Activated naive CD4-positive, alpha-beta T cell (primary cell): Measurements from ENCODE around the gene FREM1.

Source experiments
- DNase-seq, 4 experiments: peaks; one replicate each; lab custom pipeline; 2025; lab: John Stamatoyannopoulos, UW

Gene FREM1

GRCh38 chr9:14756291-14756690, 153.9 kb downstream of the FREM1 start:
- DNase-seq = no peak

- no peak for DNase-seq
Observed at GRCh38 chr9:14752871-14753270, 157.4 kb downstream of the FREM1 start.

- no peak for DNase-seq
Observed at GRCh38 chr9:14752271-14752670, 158.0 kb downstream of the FREM1 start.

GRCh38 chr9:14750821-14751220, 159.4 kb downstream of the FREM1 start:
- DNase-seq = no peak

GRCh38 chr9:14749741-14750211, 160.5 kb downstream of the FREM1 start:
- no peak for DNase-seq

- DNase-seq = no peak
Observed at GRCh38 chr9:14748373-14748772, 161.9 kb downstream of the FREM1 start.

GRCh38 chr9:14747111-14747510, 163.1 kb downstream of the FREM1 start:
- DNase-seq = no peak

GRCh38 chr9:14746626-14747025, 163.6 kb downstream of the FREM1 start:
- no peak for DNase-seq

- DNase-seq = no peak
Observed at GRCh38 chr9:14744768-14745167, 165.5 kb downstream of the FREM1 start.

GRCh38 chr9:14741369-14741768, 168.9 kb downstream of the FREM1 start:
- DNase-seq = no peak

- DNase-seq = no peak
Observed at GRCh38 chr9:14733133-14733532, 177.1 kb downstream of the FREM1 start.

- no peak for DNase-seq
Observed at GRCh38 chr9:14731294-14731981, 178.8 kb downstream of the FREM1 start.

- no peak for DNase-seq
Observed at GRCh38 chr9:14730461-14730898, 179.7 kb downstream of the FREM1 start.

- DNase-seq = no peak
Observed at GRCh38 chr9:14723301-14723700, 186.9 kb downstream of the FREM1 start.

- DNase-seq = no peak
Observed at GRCh38 chr9:14722391-14723035, 187.7 kb downstream of the FREM1 start, which contains the start of gene CER1. Gene CER1, minus strand, starts transcription at chr9:14722733. Its CDS starts 61 bp downstream, at chr9:14722672.

GRCh38 chr9:14719231-14719923, 190.9 kb downstream of the FREM1 start:
- DNase-seq = no peak

- DNase-seq = no peak
Observed at GRCh38 chr9:14715102-14715501, 195.1 kb downstream of the FREM1 start.

- no peak for DNase-seq
Observed at GRCh38 chr9:14713187-14713767, 197.0 kb downstream of the FREM1 start.

- DNase-seq = no peak
Observed at GRCh38 chr9:14710804-14711203, 199.4 kb downstream of the FREM1 start.

GRCh38 chr9:14706530-14707140, 203.6 kb downstream of the FREM1 start:
- no peak for DNase-seq

- no peak for DNase-seq
Observed at GRCh38 chr9:14705079-14705478, 205.1 kb downstream of the FREM1 start.

- DNase-seq = no peak
Observed at GRCh38 chr9:14704281-14704680, 205.9 kb downstream of the FREM1 start.
